CD4-positive, alpha-beta T cell treated with Interleukin-10 for 1 hour (primary cell): ENCODE results near the gene PKD1L1.

Source experiments
- DNase-seq: peaks from one replicate; pipeline ENCODE4 v3.0.0-alpha.2; 2020

PKD1L1 gene

GRCh38 chr7:47896809-47897423, 51.4 kb downstream of the PKD1L1 start:
- DNase-seq = no peak

GRCh38 chr7:47895026-47895425, 53.2 kb downstream of the PKD1L1 start:
- DNase-seq = no peak

DNA sequence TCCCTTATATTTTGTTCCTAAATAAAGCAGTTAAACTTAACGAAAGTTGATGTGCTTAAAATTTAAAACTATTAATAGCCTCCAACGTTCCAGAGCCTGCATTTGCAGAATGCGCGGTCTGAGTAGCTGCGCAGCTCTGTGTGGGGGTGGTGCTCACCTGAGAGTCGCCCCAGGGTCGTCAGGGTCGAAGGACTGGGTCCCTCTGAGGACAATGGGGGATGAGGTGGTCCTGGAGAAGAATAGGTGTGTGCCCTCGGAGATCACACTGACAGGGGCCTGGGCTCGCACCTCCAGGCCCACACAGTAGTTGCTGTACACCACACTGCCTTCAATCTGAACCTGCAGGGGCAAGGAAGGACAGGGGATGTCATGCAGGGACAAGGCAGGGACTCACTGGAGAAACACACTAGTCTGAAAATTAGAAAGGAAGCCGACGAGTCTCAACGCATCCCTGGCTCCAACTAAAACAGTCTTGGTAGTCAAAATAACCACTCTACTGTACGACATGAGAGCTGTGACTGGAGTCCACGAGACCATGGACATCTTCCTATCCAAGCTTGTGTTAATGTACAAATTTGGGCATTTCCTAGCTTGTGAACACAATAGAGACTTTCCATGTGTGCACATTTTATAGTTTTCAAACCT, 54.4 kb downstream of the PKD1L1 start:
- DNase-seq = no peak

- DNase-seq = no peak
These were observed 55.0 kb downstream of the PKD1L1 start for GRCh38 chr7:47893238-47893637.

DNA sequence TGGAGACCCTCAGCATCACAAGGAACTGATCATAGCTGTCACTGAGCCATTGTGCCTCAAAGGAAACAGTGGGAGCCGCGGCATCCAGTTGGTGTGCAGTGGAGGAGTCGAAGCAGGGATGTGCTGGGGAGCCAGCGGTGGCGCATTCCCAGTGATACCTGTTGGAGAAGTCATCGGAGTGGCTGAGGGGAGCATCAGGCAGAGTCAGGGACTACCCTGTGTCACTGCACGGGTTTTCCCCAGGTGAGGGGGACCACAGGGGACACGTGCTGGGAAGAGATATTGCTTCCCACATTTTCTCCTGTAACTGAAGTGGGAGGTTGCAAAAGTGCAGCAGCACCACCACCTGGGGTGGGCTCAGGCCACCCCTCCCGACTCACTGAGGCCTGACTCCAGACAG, 57.7 kb downstream of the PKD1L1 start:
- DNase-seq = no peak

GRCh38 chr7:47890125-47890524, 58.1 kb downstream of the PKD1L1 start:
- no peak for DNase-seq

DNA sequence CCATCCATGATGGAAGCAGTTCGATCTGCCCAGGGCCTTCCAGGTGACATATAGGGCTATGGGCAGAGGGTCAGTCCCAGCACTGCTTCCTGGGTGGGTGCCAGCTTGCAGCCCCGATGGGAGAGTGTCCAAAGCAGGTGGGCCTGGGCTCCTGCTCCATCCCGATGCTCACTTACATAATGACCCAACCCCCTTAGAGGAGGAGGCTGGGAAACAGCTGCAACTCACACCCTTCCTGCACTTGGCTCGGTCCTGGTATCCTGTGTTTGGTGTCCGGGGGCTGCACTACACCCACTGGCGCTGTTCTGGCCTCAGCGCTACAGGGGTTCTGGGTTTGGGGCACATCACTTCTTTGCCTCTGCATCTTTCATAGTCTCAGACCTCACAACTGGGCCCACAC, 58.5 kb downstream of the PKD1L1 start:
- DNase-seq = no peak

DNA sequence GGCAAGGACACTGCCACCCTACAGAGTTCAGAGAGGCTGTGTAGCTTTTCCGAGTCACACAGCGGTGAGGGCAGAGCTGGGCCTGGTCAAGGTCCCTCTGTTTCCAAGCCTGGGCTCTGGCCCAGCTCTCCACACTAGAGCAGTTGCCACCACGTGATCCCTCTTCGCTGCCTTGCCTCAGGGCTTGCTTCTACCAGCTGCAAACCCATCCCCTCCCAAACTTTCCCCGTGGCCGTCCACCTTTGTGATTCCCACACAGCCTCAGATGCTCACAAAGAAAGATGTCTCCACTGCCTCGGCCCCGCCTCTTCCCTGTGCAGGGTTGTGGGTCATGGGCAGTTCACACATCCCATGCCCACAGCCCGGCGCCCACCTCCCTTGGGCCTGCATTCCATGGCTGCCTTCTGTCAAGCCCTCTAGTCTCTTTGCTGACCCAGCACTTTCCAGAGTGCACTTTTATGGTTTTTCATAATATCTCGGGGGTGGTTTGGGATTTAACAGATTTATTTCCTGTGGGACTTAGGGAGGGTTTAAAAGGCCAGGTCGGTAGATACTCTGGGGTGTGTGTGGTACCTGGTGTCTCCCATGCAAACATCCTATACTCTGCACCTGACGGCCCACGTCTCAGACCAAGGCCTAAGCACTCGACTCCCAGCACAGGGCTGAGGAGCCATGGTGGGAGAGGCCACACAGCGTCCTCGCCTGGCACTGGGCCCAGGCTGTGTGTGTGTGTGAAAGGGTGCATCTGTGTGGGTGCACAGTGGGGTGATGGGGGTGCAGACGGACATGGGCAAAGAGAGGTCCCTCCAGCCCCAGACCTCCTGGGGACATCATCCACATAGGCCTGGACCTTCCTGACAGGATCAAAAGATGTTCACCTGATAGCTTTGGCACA, 59.6 kb downstream of the PKD1L1 start:
- no peak for DNase-seq

DNA sequence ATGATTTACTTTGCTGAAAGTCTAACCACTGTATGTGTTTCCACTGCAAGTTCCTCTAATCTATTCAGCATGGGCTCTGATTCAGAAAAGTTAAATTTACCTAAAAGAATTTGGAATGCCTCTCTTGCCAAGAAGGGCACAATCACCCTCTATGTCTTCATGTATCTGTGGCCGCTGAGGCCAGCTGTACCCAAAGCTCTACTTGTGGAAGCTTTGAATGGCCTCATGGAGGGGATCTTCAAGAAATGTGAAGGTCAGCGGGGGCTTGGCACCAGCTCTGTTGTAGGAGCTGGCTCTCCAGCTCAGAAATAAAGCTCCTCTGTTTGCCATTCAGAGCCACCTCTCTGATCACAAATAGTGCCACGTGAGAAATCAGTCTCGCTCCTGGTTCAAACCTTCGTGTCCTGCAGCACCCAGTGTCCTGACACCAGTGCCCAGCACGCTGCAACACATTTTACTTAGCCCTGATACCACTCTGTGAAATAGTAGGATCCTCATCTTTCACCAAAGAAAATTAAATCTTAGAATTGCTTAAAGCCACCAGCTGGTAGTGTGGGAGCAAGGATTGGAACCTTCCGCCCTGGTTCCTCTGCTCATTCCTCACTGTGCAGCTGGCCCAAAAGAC, 61.1 kb downstream of the PKD1L1 start:
- DNase-seq = no peak

DNA sequence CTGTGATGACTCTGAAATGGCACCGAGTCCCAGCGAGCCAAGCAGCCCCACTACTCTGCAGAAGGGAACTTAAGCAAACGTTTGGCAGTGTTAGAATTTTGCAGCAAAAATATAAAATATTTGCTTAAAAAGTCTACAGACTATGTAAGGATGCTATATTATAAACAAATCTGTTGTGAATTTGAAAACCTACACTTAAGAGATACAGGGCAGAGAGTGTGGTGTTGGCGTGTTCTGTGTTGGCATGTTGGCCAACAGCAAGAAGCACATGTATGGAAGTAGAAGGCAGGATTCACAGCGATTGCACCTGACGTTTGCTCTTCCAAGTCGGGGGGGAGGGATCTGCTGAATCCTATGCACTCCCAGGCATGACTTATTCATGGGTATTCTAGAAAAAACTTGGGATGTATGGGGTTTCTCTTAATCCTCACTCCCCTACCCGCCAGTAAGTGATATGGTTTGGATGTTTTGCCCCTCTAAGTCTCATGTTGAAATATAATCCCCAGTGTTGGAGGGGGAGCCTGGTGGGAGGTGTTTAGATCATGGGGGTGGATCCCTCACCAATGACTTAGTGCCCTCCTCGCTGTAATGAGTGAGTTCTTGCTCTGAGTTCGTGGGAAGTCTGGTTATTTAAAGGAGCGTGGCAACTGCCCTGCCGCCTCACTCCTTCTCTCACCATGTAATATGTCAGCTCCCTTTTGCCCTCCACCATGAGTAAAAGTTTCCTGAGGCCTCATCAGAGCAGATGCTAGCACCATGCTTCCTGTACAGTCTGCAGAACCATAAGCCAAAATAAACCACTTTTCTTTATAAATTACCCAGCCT, 62.1 kb downstream of the PKD1L1 start:
- DNase-seq = no peak

GRCh38 chr7:47885309-47885986, 62.8 kb downstream of the PKD1L1 start:
- DNase-seq = no peak

DNA sequence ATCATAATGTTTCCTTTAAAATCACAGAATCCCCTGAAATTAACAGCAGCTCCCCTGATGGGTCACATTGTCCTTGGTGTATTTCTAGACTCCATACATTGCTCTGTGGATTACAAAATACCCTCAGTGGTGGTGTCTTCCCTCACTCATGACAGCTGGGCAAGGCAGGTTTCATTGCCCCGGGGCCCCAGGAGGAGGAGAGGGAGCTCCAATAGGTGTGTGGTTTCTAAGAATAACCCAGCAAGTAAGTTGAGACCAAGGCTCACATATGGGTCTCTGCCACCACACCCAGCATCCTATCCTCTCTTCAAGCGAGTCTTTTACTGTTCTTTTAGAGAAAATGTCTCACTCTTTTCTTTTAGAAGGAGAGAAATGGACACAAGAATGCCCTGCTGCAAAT, 63.6 kb downstream of the PKD1L1 start:
- no peak for DNase-seq

DNA sequence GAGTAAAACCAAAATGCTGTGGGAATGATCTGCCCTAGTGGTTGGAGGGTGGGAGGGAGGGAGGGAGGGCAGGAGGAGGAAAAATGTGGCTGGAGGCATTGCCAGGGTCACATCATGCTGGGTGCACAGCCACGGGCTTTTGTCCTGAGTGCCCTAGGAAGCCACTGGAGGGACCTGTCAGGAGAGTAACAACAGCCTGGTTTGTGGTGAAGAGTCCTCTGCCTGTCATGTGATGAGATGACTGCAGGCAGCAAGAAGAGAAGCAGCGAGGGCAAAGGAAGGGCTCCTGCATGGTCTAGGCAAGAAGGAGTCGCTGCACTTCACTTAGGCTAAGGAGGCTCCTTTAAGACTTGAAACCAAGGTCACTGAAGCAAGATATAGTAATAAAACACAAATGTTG, 65.6 kb downstream of the PKD1L1 start:
- DNase-seq = no peak

DNA sequence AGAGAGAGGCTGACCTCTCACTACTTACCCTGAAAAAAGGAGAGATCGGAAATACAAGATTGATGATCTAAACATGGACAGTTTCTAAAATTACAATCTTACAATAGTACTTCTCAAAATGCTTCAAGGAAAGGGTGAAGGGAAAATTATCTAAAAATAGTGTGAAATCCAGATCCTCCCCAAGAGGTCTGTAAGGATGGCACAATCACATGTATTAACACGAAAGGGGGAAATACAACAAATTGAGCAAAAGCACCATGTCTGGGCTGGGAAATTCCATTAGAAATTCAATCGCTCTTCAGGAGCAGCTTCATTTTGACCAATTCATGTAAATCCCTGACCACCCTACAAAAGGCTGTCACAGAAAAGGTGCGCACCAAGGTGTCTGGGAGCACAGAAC, 67.0 kb downstream of the PKD1L1 start:
- DNase-seq = no peak

DNA sequence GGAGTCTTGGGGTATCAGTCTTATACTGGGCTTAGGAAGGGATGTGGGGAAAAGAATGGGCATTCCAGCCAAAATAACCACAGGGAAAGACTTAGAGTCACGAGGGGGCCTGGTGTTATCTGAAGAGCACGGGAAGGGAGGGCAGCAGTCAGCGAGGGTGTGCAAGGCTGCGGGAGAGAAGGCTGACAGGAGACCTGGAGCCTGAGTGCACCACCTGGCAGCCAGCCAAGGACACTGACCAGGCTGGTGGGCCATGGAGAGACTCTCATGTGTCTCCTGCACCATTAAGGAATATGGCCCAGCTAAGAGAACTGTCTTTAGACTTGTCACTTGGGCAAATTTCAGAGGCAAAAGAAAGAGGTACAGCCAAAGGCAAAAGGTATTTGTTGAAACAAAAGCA, 69.6 kb downstream of the PKD1L1 start:
- DNase-seq = no peak

DNA sequence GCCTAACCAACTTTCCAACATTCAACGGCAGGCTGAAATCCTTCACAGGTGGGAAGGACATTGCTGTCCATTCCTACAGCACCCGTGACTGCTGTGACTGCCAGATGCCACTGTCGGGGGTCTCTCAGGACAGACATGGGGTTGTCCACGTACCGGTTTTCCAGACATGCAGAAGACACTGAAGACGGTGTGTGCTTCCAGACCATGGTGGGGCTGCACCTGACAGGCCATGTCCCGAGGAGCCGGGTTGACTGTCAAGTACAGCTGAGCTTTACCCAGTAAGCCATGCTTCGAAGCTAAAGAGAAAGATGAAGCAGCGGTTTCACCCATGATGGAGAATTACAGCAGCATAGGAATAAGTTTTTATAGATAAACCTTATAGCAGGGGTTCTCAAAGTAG, 70.9 kb downstream of the PKD1L1 start:
- no peak for DNase-seq

- no peak for DNase-seq
These were observed 72.1 kb downstream of the PKD1L1 start for GRCh38 chr7:47875998-47876744.

GRCh38 chr7:47875406-47875805, 72.9 kb downstream of the PKD1L1 start:
- DNase-seq = no peak

DNA sequence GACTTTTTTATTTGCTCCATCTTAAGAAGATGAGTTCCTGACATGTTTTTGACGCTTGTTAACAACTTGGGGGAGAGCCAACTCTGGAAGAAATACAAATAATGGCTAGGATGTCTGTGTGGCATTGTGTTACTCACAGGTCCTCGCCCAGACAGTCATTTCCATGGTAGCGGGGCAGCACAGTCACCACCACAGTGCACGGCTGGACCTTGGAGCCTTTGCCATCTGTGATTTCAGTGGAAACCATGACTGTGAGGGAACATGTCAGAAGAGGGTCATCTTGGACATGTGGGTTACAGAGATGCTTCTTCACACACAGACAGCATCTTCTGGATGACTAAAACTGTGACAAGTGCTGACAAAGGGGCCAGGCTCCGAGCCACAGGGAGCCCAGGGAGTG, 74.5 kb downstream of the PKD1L1 start:
- no peak for DNase-seq

GRCh38 chr7:47867286-47867685, 81.0 kb downstream of the PKD1L1 start:
- no peak for DNase-seq

DNA sequence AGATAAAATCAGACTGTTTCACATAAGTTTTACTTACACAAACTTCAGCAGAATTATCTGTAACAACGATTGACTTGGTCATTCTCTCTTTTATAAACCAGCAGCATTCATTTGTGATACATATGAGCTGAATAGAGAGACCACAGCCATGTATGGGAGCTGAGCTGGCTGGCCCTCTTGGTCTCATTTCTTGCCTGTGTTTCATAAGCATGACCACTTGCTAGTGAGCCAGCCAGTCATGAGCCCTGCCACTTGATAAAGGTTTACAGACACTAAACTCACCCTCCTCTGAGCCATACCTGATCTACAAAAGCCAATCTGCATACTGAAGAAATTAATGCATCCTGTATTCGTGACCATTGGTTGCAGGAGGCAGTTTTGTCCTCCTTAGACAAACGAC, 82.1 kb downstream of the PKD1L1 start:
- DNase-seq = no peak
